ENCODE data around the gene STX1B. TPM values are rescaled to one million over a fixed set of nuclear protein-coding genes. Genes with fewer than 3 reads are reported as not detected.

STX1B gene
- polyA plus RNA-seq, 1 donor (not counting 4 experiments of a cell fraction or from before 2014, with no cell fraction given): 0.34 TPM

DNA sequence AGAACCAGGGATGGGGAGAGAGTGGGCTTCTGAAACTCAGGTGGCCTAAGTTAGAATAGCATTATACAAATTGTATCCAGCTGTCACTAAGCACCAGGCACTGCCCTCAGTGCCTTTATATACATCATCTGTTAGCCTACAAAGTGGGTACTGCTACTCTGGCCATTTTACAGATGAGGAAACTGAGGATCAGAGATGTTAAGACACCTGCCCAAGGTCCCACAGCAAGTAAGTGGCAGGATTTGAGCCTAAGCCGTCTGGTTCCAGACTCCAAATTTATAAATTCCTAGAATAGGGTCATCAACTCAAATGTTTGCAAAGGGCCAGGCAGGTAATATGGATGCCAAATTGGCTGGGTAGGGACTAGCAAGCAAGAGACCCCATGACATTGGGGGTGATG is 59.2 kb downstream of the STX1B start:
- no peak for FAIRE-seq
- no peak overlapping the region for H3K27ac ChIP-seq (ENCODE audit: control insufficient read depth, insufficient read depth, low read length)
- H3K4me1 ChIP-seq (ENCODE audit: control insufficient read depth, extremely low read depth, insufficient read depth, low read length): peaks cover 19% of the 10 kb centered on the region

DNA sequence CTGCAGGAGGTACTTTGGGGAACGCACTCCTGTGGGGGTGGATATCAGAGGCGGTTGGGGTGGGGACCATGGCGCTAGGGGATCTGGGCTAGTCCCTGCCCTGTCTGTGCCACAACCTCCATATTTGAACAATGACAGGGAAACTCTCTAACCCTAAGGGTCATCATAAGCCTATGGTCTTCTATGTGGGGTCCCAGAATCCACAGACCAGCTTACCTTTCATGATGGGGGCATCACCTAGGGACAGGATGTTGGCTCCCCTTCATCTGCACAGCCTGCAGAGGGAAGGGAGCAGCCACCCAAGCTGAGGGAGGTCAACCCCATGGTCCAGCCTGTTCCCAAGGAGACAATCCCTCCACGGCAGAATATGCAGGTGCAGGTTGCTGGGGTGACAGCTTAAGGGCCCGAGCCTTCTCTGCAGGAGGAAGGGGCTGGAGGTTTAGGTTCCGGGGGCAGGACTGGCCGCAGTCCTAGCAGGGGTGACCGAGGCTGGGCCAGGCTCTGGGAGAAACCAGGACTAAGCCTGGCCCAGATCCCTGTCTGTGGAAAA is 59.8 kb downstream of the STX1B start:
- no peak overlapping the region for H2AFZ ChIP-seq (ENCODE audit: control insufficient read depth, low read length)

More for the DNA sequence above, 59.2 kb downstream of the STX1B start:
- no peak for DNase-seq (ENCODE audit: low read depth, low spot score)
- Histone ChIP-seq H2AFZ (ENCODE audit: control insufficient read depth, low read length) (no peak overlapping the region), H4K20me1 (ENCODE audit: control insufficient read depth, extremely low read depth, insufficient read depth, low read length) (no peaks in the 10 kb centered on the region), H3K79me2 (ENCODE audit: control insufficient read depth, insufficient read depth, low read length) (no peaks in the 10 kb centered on the region), H3K27me3 (ENCODE audit: control insufficient read depth, extremely low read depth, insufficient read depth, low read length) (no peaks in the 10 kb centered on the region), H3K4me2 (ENCODE audit: control insufficient read depth, extremely low read depth, insufficient read depth, low read depth, low read length) (no peak overlapping the region), H3K9ac (ENCODE audit: control insufficient read depth, extremely low read depth, insufficient read depth, low read length) (no peak overlapping the region), H3K9me3 (ENCODE audit: control insufficient read depth, low read depth, low read length) (no peaks in the 10 kb centered on the region), H3K9me1 (ENCODE audit: control insufficient read depth, extremely low read depth, insufficient read depth, low read length) (no peaks in the 10 kb centered on the region), H3K4me3 (ENCODE audit: control insufficient read depth in 2 of 3, extremely low read depth in 1 of 3, insufficient read depth in 2 of 3, low read depth in 1 of 3, low read length in 3 of 3) (no peak overlapping the region), H3K36me3 (ENCODE audit: control insufficient read depth in 2 of 2, extremely low read depth in 1 of 2, insufficient read depth in 2 of 2, low read length in 2 of 2) (peaks cover 5 to 8% of the 10 kb centered on the region in 2 experiments)
- dilution Hi-C loops (cut with MboI; ENCODE audit: extremely low pct_ligation_motif_present, low sequenced_read_pairs): no loop called here
- no peak for TF ChIP-seq EZH2 (IDR thresholded peaks at IDR 0.05; ENCODE audit: low read length)
- TF ChIP-seq, protein P1, sequence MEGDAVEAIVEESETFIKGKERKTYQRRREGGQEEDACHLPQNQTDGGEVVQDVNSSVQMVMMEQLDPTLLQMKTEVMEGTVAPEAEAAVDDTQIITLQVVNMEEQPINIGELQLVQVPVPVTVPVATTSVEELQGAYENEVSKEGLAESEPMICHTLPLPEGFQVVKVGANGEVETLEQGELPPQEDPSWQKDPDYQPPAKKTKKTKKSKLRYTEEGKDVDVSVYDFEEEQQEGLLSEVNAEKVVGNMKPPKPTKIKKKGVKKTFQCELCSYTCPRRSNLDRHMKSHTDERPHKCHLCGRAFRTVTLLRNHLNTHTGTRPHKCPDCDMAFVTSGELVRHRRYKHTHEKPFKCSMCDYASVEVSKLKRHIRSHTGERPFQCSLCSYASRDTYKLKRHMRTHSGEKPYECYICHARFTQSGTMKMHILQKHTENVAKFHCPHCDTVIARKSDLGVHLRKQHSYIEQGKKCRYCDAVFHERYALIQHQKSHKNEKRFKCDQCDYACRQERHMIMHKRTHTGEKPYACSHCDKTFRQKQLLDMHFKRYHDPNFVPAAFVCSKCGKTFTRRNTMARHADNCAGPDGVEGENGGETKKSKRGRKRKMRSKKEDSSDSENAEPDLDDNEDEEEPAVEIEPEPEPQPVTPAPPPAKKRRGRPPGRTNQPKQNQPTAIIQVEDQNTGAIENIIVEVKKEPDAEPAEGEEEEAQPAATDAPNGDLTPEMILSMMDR (optimal IDR thresholded peaks at IDR 0.05 in 1 of 3, IDR thresholded peaks at IDR 0.05 in 1 of 3, conservative IDR thresholded peaks at IDR 0.05 in 1 of 3; ENCODE audit: extremely low read depth in 1 of 3, insufficient read depth in 2 of 3, low read length in 3 of 3): no peak

More for the DNA sequence above, 59.8 kb downstream of the STX1B start:
- Histone ChIP-seq H3K9me1 (ENCODE audit: control insufficient read depth, extremely low read depth, insufficient read depth, low read length) (no peaks in the 10 kb centered on the region), H3K4me3 (ENCODE audit: control insufficient read depth in 2 of 3, extremely low read depth in 1 of 3, insufficient read depth in 2 of 3, low read depth in 1 of 3, low read length in 3 of 3) (peak overlapping the region; percentile 43 to 82 (median 50)), H3K9me3 (ENCODE audit: control insufficient read depth, low read depth, low read length) (no peaks in the 10 kb centered on the region), H3K9ac (ENCODE audit: control insufficient read depth, extremely low read depth, insufficient read depth, low read length) (peak overlapping the region; percentile 11), H3K79me2 (ENCODE audit: control insufficient read depth, insufficient read depth, low read length) (no peaks in the 10 kb centered on the region), H3K4me2 (ENCODE audit: control insufficient read depth, extremely low read depth, insufficient read depth, low read depth, low read length) (peak overlapping the region; percentile 98), H3K27ac (ENCODE audit: control insufficient read depth, insufficient read depth, low read length) (peak overlapping the region; percentile 38), H3K27me3 (ENCODE audit: control insufficient read depth, extremely low read depth, insufficient read depth, low read length) (no peaks in the 10 kb centered on the region), H3K36me3 (ENCODE audit: control insufficient read depth in 2 of 2, extremely low read depth in 1 of 2, insufficient read depth in 2 of 2, low read length in 2 of 2) (peaks cover 5 to 8% of the 10 kb centered on the region in 2 experiments), H3K4me1 (ENCODE audit: control insufficient read depth, extremely low read depth, insufficient read depth, low read length) (peaks cover 19% of the 10 kb centered on the region), H4K20me1 (ENCODE audit: control insufficient read depth, extremely low read depth, insufficient read depth, low read length) (no peaks in the 10 kb centered on the region)
- TF ChIP-seq, protein P1 (optimal IDR thresholded peaks at IDR 0.05 in 1 of 3, IDR thresholded peaks at IDR 0.05 in 1 of 3, conservative IDR thresholded peaks at IDR 0.05 in 1 of 3; ENCODE audit: extremely low read depth in 1 of 3, insufficient read depth in 2 of 3, low read length in 3 of 3): no peak
- no peak for TF ChIP-seq EZH2 (IDR thresholded peaks at IDR 0.05; ENCODE audit: low read length)
- DNase-seq (ENCODE audit: low read depth, low spot score): no peak
- FAIRE-seq: no peak
- dilution Hi-C loops (cut with MboI; ENCODE audit: extremely low pct_ligation_motif_present, low sequenced_read_pairs): no loop called here
